AG10803 (cell line): ENCODE data around the gene TDRD7.

Experiments used
- DNase-seq: peaks from one replicate; pipeline ENCODE4 v3.0.0; 2010; ENCODE audit warnings: low read depth
- H3K4me3 ChIP-seq: 2 replicates; pipeline ENCODE4 v1.5.1; 2011; ENCODE audit warnings: mild to moderate bottlenecking, low read length, control low read depth
- CTCF ChIP-seq: conservative IDR thresholded peaks from 2 replicates; pipeline ENCODE4 v1.5.1; 2011; ENCODE audit warnings: mild to moderate bottlenecking, low read length, control low read depth, inconsistent platforms

TDRD7 gene

GRCh38 chr9:97412626-97413385, 910 bp downstream of the TDRD7 start:
- H3K4me3 ChIP-seq = peak overlapping the region; percentile 73
- no peak for TF ChIP-seq CTCF
- peak; percentile 11 for DNase-seq

- peak overlapping the region; percentile 73; the same call in 1 of the 2 replicates for H3K4me3 ChIP-seq
- DNase-seq = no peak
- no peak for TF ChIP-seq CTCF
These were observed 1.6 kb downstream of the TDRD7 start for GRCh38 chr9:97413462-97413861.

- TF ChIP-seq CTCF = no peak
- DNase-seq = no peak
- no peak overlapping the region for H3K4me3 ChIP-seq
These were observed 3.2 kb downstream of the TDRD7 start for GRCh38 chr9:97415146-97415545.

GRCh38 chr9:97418880-97419279, 7.0 kb downstream of the TDRD7 start:
- H3K4me3 ChIP-seq = no peak overlapping the region
- DNase-seq = no peak
- TF ChIP-seq CTCF = no peak

- peak; percentile 81 for DNase-seq
- no peak for TF ChIP-seq CTCF
- H3K4me3 ChIP-seq = no peak overlapping the region
These were observed 7.5 kb downstream of the TDRD7 start for GRCh38 chr9:97419309-97419867.

GRCh38 chr9:97425336-97425972, 13.6 kb downstream of the TDRD7 start:
- DNase-seq = no peak
- no peak for TF ChIP-seq CTCF
- no peak overlapping the region for H3K4me3 ChIP-seq

GRCh38 chr9:97425973-97426336, 14.1 kb downstream of the TDRD7 start:
- no peak for TF ChIP-seq CTCF
- DNase-seq = no peak
- H3K4me3 ChIP-seq = no peak overlapping the region
